Measurements from ENCODE around the gene FGL2. TPM values are rescaled to one million over a fixed set of nuclear protein-coding genes. Genes with fewer than 3 reads are reported as not detected.
A peak's percentile ranks its signal among the peaks of the same experiment; 100 is the strongest.
"Not testable (repeated sequence)": the region's sequence is repeated elsewhere in the genome, so short reads cannot be mapped to it uniquely, and the experiment has no call there.

Gene FGL2
- polyA plus RNA-seq, 3 donors, result 238 to 775 (median 774) TPM

DNA sequence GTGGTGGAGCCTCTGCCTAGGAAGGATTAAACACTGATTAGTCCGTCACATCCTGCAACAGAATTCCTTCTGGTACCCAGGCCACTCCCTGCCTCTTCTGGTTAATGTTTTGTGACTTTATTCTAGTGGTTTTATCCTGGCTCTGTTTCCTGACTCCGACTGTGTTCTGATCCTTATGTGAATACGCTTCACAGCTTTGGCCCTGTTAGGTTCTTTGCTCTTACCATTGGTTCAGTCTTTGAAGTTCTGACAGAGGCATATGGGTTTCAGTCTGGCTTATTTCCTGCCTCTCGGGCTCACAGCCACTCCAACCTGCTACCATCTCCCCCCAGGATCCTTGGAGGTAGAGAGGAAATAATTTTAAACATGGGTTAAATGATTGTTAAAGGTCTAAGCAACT lies 23.2 kb upstream of the FGL2 start:
- H3K36me3 ChIP-seq (replicated peaks in 1 of 2; ENCODE audit: control insufficient read depth in 1 of 2, insufficient read depth in 2 of 2, low read length in 2 of 2), result no peaks in the 10 kb centered on the region
- intact Hi-C loops (cut with micrococcal nuclease), result no loop called here
- no peaks in the 10 kb centered on the region for H4K20me1 ChIP-seq (ENCODE audit: insufficient read depth, low read length)
- WGBS (ENCODE audit: insufficient coverage), result 93% methylated on average over 2 of the region's 4 CpGs
- H3K4me2 ChIP-seq (replicated peaks; ENCODE audit: extremely low read depth, low read length, poor library complexity, severe bottlenecking), result no peak overlapping the region
- Mint-ChIP-seq H3K9me3 (peaks cover 6 to 21% (median 10%) of the 10 kb centered on the region in 7 donors), H3K36me3 (peaks cover 10 to 16% of the 10 kb centered on the region in 2 donors), H3K4me1 (peaks cover 59% of the 10 kb centered on the region), H3K4me3 (no peak overlapping the region), H3K27me3 (ENCODE audit: low read depth in 3 of 3) (peaks cover 0 to 7% (median 0%) of the 10 kb centered on the region in 3 donors), H3K27ac (peak overlapping the region in 3 of 7 donors; percentile 2 to 71 (median 71))
- H3K27me3 ChIP-seq (ENCODE audit: control insufficient read depth in 2 of 2, insufficient read depth in 2 of 2, low read length in 2 of 2), result no peaks in the 10 kb centered on the region
- no peaks in the 10 kb centered on the region for H3K79me2 ChIP-seq (ENCODE audit: insufficient read depth, low read length)
- peak overlapping the region; percentile 10 to 63 for H3K27ac ChIP-seq (ENCODE audit: low read depth in 1 of 2, low read length in 2 of 2)
- H3K4me1 ChIP-seq (ENCODE audit: control insufficient read depth in 1 of 2, insufficient read depth in 2 of 2, low read length in 2 of 2), result peaks cover 42 to 51% of the 10 kb centered on the region in 2 donors
- no peak overlapping the region for H3K4me3 ChIP-seq (replicated peaks in 1 of 3; ENCODE audit: low read depth in 2 of 3, low read length in 3 of 3)
- no peak overlapping the region for H3K9ac ChIP-seq (ENCODE audit: insufficient read depth, low read length, poor library complexity, severe bottlenecking)
- TF ChIP-seq, protein P1, sequence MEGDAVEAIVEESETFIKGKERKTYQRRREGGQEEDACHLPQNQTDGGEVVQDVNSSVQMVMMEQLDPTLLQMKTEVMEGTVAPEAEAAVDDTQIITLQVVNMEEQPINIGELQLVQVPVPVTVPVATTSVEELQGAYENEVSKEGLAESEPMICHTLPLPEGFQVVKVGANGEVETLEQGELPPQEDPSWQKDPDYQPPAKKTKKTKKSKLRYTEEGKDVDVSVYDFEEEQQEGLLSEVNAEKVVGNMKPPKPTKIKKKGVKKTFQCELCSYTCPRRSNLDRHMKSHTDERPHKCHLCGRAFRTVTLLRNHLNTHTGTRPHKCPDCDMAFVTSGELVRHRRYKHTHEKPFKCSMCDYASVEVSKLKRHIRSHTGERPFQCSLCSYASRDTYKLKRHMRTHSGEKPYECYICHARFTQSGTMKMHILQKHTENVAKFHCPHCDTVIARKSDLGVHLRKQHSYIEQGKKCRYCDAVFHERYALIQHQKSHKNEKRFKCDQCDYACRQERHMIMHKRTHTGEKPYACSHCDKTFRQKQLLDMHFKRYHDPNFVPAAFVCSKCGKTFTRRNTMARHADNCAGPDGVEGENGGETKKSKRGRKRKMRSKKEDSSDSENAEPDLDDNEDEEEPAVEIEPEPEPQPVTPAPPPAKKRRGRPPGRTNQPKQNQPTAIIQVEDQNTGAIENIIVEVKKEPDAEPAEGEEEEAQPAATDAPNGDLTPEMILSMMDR (IDR thresholded peaks at IDR 0.05), result no peak
- H2AFZ ChIP-seq (ENCODE audit: insufficient read depth, low read depth, low read length, poor library complexity, severe bottlenecking), result peak overlapping the region; percentile 27
- peaks cover 7 to 12% of the 10 kb centered on the region in 2 donors for H3K9me3 ChIP-seq (replicated peaks in 1 of 2; ENCODE audit: control insufficient read depth in 1 of 2, insufficient read depth in 1 of 2, low read length in 2 of 2)
- DNase-seq, result no peak

DNA sequence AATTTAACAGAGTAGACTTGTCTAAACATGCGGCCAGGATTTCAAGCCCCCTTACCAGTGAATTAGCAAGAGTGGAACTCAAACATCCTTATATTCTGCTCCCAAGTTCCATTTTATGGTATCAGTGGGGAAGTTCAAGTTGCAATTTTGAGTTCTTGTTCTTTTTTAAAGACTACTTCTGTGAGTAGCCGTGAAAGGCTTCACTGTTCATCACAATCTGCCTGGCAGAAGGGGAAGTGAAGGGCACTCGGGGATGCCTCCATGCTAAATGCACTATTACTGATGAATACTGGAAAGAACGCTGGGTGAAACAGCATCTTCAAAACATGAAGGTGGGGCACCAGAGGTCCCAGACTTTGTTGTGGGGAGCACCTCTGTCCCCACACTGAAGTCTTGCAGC lies 22.4 kb upstream of the FGL2 start:
- intact Hi-C loops (cut with micrococcal nuclease), result no loop called here
- Histone ChIP-seq H4K20me1 (ENCODE audit: insufficient read depth, low read length) (no peaks in the 10 kb centered on the region), H2AFZ (ENCODE audit: insufficient read depth, low read depth, low read length, poor library complexity, severe bottlenecking) (peak overlapping the region; percentile 27), H3K4me3 (replicated peaks in 1 of 3; ENCODE audit: low read depth in 2 of 3, low read length in 3 of 3) (peak overlapping the region in 1 of 3 experiments; percentile 7), H3K9me3 (replicated peaks in 1 of 2; ENCODE audit: control insufficient read depth in 1 of 2, insufficient read depth in 1 of 2, low read length in 2 of 2) (peaks cover 7 to 12% of the 10 kb centered on the region in 2 donors), H3K27me3 (ENCODE audit: control insufficient read depth in 2 of 2, insufficient read depth in 2 of 2, low read length in 2 of 2) (no peaks in the 10 kb centered on the region), H3K27ac (ENCODE audit: low read depth in 1 of 2, low read length in 2 of 2) (peak overlapping the region; percentile 48 to 63), H3K9ac (ENCODE audit: insufficient read depth, low read length, poor library complexity, severe bottlenecking) (no peak overlapping the region), H3K36me3 (replicated peaks in 1 of 2; ENCODE audit: control insufficient read depth in 1 of 2, insufficient read depth in 2 of 2, low read length in 2 of 2) (no peaks in the 10 kb centered on the region), H3K4me1 (ENCODE audit: control insufficient read depth in 1 of 2, insufficient read depth in 2 of 2, low read length in 2 of 2) (peaks cover 42 to 50% of the 10 kb centered on the region in 2 donors), H3K79me2 (ENCODE audit: insufficient read depth, low read length) (no peaks in the 10 kb centered on the region), H3K4me2 (replicated peaks; ENCODE audit: extremely low read depth, low read length, poor library complexity, severe bottlenecking) (peak overlapping the region; percentile 20)
- Mint-ChIP-seq H3K4me1 (peaks cover 59% of the 10 kb centered on the region), H3K9me3 (peaks cover 6 to 21% (median 10%) of the 10 kb centered on the region in 7 donors), H3K4me3 (peak overlapping the region in 1 of 2 donors; percentile 57), H3K27ac (peak overlapping the region; percentile 52 to 89 (median 76)), H3K27me3 (ENCODE audit: low read depth in 3 of 3) (peaks cover 0 to 7% (median 0%) of the 10 kb centered on the region in 3 donors), H3K36me3 (peaks cover 10 to 16% of the 10 kb centered on the region in 2 donors)
- DNase-seq, result peak; percentile 46 to 57 (median 53)
- TF ChIP-seq, protein P1 (IDR thresholded peaks at IDR 0.05), result no peak
- 0% methylated on average over 2 of the region's 4 CpGs for WGBS (ENCODE audit: insufficient coverage)

DNA sequence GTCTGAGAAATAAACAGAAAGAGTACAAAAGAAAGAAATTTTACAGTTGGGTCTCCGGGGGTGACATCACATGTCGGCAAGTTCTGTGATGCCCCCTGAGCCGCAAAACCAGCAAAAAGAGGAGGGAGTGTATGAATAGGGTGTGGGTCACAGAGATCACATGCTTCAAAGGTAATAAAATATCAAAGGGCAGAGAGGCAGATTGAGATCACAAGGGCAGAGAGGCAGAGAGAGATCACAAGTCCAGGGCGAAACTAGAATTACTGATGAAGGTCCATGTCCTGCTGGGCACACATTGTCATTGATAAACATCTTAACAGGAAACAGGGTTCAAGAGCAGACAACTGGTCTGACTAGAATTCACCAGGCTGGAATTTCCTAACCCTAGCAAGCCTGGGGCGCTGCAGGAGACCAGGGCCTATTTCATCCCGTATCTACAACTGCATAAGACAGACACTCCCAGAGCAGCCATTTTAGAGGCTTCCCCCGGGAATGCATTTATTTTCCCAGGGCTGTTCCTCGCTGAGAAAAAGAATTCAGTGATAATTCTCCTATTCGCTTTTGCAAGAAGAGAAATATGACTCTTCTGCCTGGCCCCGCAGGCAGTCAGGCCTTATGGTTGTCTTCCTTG lies 20.2 kb upstream of the FGL2 start:
- peaks cover 8 to 16% of the 10 kb centered on the region in 2 donors for H3K36me3 Mint-ChIP-seq
- H3K4me3 Mint-ChIP-seq, DNase-seq: not testable (repeated sequence)

More for the DNA sequence above, 20.2 kb upstream of the FGL2 start:
- H3K27ac ChIP-seq (ENCODE audit: low read depth in 1 of 2, low read length in 2 of 2); H3K27ac Mint-ChIP-seq; intact Hi-C loops (cut with micrococcal nuclease); H3K27me3 Mint-ChIP-seq (ENCODE audit: low read depth in 3 of 3); H4K20me1 ChIP-seq (ENCODE audit: insufficient read depth, low read length); H3K9ac ChIP-seq (ENCODE audit: insufficient read depth, low read length, poor library complexity, severe bottlenecking); H3K27me3 ChIP-seq (ENCODE audit: control insufficient read depth in 2 of 2, insufficient read depth in 2 of 2, low read length in 2 of 2); H3K4me3 ChIP-seq (replicated peaks in 1 of 3; ENCODE audit: low read depth in 2 of 3, low read length in 3 of 3); H3K4me2 ChIP-seq (replicated peaks; ENCODE audit: extremely low read depth, low read length, poor library complexity, severe bottlenecking); H2AFZ ChIP-seq (ENCODE audit: insufficient read depth, low read depth, low read length, poor library complexity, severe bottlenecking); H3K79me2 ChIP-seq (ENCODE audit: insufficient read depth, low read length); H3K36me3 ChIP-seq (replicated peaks in 1 of 2; ENCODE audit: control insufficient read depth in 1 of 2, insufficient read depth in 2 of 2, low read length in 2 of 2): not testable (repeated sequence)
- peaks cover 33% of the 10 kb centered on the region in 2 donors for H3K4me1 ChIP-seq (ENCODE audit: control insufficient read depth in 1 of 2, insufficient read depth in 2 of 2, low read length in 2 of 2)
- Mint-ChIP-seq H3K9me3 (peaks cover 6 to 16% (median 7%) of the 10 kb centered on the region in 7 donors), H3K4me1 (peaks cover 38% of the 10 kb centered on the region)
- peaks cover 7 to 12% of the 10 kb centered on the region in 2 donors for H3K9me3 ChIP-seq (replicated peaks in 1 of 2; ENCODE audit: control insufficient read depth in 1 of 2, insufficient read depth in 1 of 2, low read length in 2 of 2)
- WGBS (ENCODE audit: insufficient coverage), result 98% methylated on average over 8 of the region's 10 CpGs

All from CD14-positive monocyte (primary cell).